ENCODE measurements around the gene ASPSCR1. TPM values are rescaled to one million over a fixed set of nuclear protein-coding genes. Genes with fewer than 3 reads are reported as not detected.
A peak's percentile ranks its signal among the peaks of the same experiment; 100 is the strongest.

The ASPSCR1 gene
- total and polyA plus RNA-seq, 12 donors = 10.2 to 177 (median 27.6) TPM

DNA sequence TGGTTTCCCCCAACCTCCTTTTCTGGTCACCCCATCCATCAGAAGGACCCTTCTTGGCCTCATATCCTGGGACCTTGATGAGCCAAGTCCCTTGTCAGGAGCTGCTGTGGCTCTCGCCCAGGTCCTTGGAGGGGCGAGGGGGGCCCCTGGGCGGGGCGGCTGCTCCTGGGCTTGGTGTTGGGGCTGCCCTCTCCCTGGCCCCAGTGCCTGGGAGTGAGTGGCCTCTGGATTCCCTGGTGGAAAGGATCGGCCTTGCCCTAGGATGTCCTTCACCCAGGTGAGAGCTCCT lies 10.2 kb upstream of the ASPSCR1 start:
- Histone ChIP-seq H3K4me1 (replicated peaks in 1 of 2) (peaks cover 17 to 18% of the 10 kb centered on the region in 2 donors), H3K27me3 (peaks cover 8% of the 10 kb centered on the region), H3K4me3 (no peak overlapping the region), H3K36me3 (replicated peaks in 1 of 2) (no peaks in the 10 kb centered on the region), H3K27ac (peak overlapping the region in 2 of 5 donors; percentile 30 to 47), H3K9me3 (replicated peaks in 1 of 3) (no peaks in the 10 kb centered on the region)
- intact Hi-C loops (cut with DNase I) = no loop called here
- TF ChIP-seq, protein P1, sequence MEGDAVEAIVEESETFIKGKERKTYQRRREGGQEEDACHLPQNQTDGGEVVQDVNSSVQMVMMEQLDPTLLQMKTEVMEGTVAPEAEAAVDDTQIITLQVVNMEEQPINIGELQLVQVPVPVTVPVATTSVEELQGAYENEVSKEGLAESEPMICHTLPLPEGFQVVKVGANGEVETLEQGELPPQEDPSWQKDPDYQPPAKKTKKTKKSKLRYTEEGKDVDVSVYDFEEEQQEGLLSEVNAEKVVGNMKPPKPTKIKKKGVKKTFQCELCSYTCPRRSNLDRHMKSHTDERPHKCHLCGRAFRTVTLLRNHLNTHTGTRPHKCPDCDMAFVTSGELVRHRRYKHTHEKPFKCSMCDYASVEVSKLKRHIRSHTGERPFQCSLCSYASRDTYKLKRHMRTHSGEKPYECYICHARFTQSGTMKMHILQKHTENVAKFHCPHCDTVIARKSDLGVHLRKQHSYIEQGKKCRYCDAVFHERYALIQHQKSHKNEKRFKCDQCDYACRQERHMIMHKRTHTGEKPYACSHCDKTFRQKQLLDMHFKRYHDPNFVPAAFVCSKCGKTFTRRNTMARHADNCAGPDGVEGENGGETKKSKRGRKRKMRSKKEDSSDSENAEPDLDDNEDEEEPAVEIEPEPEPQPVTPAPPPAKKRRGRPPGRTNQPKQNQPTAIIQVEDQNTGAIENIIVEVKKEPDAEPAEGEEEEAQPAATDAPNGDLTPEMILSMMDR (IDR thresholded peaks at IDR 0.05) = no peak
- no peak for TF ChIP-seq POLR2A (IDR thresholded peaks at IDR 0.05)
- DNase-seq = no peak
- WGBS, 4 donors = 6 to 21% (median 21%) methylated on average over 5 of the region's 5 CpGs; no CpG with 5 or more reads in 1 of the 4 donors

DNA sequence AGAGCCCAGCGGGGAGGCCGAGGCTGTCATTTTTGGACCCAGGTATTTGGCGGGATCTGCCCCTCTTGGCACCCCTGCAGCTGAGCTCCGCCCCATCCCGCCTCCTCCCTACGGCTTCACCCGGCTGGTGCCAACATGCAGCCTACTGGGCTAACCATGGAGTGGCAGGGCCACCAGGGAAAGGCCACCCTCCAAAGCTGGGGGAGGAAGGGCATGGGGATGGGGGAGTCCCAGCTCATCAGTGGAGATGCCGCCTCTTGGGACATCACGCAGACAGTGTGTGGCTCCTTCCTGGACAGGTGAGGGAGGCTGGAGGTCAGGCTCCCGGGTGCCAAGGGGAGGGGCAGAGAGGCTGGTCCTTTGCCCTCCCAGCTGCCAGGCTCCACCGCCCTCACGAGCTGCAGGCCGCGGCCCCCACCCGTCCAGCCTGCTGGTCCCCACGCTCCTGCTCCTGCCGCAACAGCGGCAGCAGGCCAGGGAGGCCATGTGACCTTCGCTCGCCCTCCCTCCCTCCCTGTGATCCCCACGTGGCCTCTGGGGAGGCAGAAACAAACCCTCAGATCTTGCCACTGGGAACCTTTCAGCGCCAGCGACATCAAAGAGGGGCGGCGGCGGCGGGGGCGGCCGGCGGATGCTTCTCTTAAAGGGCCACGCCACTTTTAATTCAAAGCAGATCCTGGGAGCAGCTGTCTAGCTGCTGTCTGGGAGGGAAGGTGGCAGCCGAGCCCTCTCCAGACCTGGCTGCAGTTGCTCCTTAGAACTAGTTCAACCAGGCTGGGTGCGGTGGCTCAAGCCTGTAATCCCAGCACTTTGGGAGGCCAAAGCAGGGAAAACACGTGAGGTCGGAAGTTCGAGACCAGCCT lies 9.7 kb upstream of the ASPSCR1 start:
- Histone ChIP-seq H3K4me3 (peak overlapping the region in 1 of 4 donors; percentile 18), H3K27me3 (peaks cover 6% of the 10 kb centered on the region), H3K4me1 (replicated peaks in 1 of 2) (peaks cover 17 to 18% of the 10 kb centered on the region in 2 donors), H3K27ac (peak overlapping the region in 2 of 5 donors; percentile 30 to 47), H3K9me3 (replicated peaks in 1 of 3) (no peaks in the 10 kb centered on the region), H3K36me3 (replicated peaks in 1 of 2) (no peaks in the 10 kb centered on the region)
- peak; percentile 82 to 93 (median 91) for DNase-seq
- TF ChIP-seq, protein P1 (IDR thresholded peaks at IDR 0.05) = no peak
- no peak for TF ChIP-seq POLR2A (IDR thresholded peaks at IDR 0.05)
- intact Hi-C loops (cut with DNase I) = no loop called here
- 6 to 26% (median 12%) methylated on average over 11 to 36 of the region's 36 CpGs for WGBS, 4 donors

DNA sequence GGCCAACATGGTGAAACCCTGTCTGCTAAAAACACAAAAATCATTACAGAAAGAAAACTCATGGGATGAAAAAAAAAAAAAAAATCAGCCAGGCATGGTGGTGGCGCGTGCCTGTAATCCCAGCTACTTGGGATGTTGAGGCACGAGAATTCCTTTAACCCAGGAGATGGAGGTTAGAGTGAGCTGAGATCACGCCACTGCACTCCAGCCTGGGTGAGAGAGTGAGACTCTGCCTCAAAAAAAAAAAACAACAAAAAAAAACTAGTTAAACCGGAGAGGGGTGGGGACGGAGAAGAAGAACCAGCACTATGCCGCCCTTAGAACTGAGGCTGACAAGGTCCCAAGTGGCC lies 9.1 kb upstream of the ASPSCR1 start:
- H3K9me3 ChIP-seq (replicated peaks in 1 of 3) = no peaks in the 10 kb centered on the region
- no peak overlapping the region for H3K27ac ChIP-seq
- no peak for DNase-seq
- no peaks in the 10 kb centered on the region for H3K27me3 ChIP-seq
- intact Hi-C loops (cut with DNase I) = no loop called here
- 62 to 81% (median 69%) methylated on average over 7 of the region's 7 CpGs for WGBS, 4 donors
- TF ChIP-seq, protein P1 (IDR thresholded peaks at IDR 0.05) = no peak
- no peak for TF ChIP-seq POLR2A (IDR thresholded peaks at IDR 0.05)
- H3K36me3 ChIP-seq (replicated peaks in 1 of 2) = no peaks in the 10 kb centered on the region
- no peak overlapping the region for H3K4me3 ChIP-seq
- peaks cover 17 to 18% of the 10 kb centered on the region in 2 donors for H3K4me1 ChIP-seq (replicated peaks in 1 of 2)

DNA sequence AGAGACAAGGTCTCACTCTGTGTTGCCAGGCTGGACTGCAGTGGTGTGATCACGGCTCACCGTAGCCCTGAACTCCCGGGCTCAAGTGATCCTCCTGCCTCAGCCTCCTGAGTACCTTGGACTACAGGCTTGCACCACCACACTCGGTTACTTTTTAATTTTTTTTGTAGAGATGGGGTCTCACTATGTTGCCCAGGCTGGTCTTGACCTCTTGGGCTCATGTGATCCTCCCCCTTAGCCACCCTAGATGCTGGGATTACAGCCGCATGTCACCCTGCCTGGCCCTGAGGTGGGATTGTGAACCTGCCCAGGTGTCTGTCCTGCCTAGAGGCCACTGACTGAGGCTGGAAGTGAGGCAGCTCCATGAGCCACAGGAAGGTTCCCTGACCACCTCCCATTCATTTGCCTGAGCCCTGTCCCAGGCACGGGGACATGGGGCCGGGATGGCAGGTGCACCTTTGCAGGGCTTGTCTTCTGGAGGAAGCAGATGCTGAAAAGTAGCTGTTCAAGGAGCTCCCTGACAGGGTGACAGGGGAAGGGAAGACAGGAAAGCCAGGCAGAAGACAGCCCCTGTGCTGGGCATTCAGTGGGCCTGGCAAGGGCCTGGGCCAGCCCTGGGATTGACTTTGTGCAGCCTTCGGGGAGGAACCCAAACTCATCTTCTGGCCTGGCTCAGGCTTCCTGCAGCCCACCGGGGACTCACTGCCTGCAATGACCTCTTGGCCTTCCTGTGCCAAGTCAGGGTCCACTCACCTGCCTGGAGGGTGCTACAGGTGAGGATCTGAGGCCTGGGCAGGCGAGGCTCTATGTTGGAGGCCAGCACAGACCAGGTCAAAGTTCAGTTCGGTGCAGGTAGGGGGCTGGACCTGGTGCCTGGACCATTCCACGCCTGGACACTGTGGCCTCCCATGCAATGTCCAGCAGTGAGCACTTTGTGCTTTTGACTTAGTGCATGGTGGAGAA lies 8.3 kb upstream of the ASPSCR1 start:
- intact Hi-C loops (cut with DNase I) = no loop called here
- no peak overlapping the region for H3K4me3 ChIP-seq
- H3K4me1 ChIP-seq (replicated peaks in 1 of 2) = peaks cover 17 to 18% of the 10 kb centered on the region in 2 donors
- 73 to 84% (median 80%) methylated on average over 11 to 12 of the region's 12 CpGs for WGBS, 4 donors
- no peaks in the 10 kb centered on the region for H3K27me3 ChIP-seq
- no peak overlapping the region for H3K27ac ChIP-seq
- no peaks in the 10 kb centered on the region for H3K36me3 ChIP-seq (replicated peaks in 1 of 2)
- peak in 1 of 2 donors; percentile 19 for TF ChIP-seq POLR2A (IDR thresholded peaks at IDR 0.05)
- TF ChIP-seq, protein P1 (IDR thresholded peaks at IDR 0.05) = no peak
- DNase-seq = no peak
- no peaks in the 10 kb centered on the region for H3K9me3 ChIP-seq (replicated peaks in 1 of 3)
